ENCODE results near the gene ALOX5AP. TPM values are rescaled to one million over a fixed set of nuclear protein-coding genes. Genes with fewer than 3 reads are reported as not detected.

The ALOX5AP gene
- polyA plus RNA-seq, 3 donors = 84.4 to 269 (median 220) TPM

- Histone ChIP-seq H3K4me1 (ENCODE audit: control insufficient read depth in 1 of 2, insufficient read depth in 2 of 2, low read length in 2 of 2) (peaks cover 56 to 66% of the 10 kb centered on the region in 2 donors), H3K9ac (ENCODE audit: insufficient read depth, low read length, poor library complexity, severe bottlenecking) (peak overlapping the region; percentile 50), H3K4me3 (replicated peaks in 1 of 3; ENCODE audit: low read depth in 2 of 3, low read length in 3 of 3) (peak overlapping the region in 1 of 3 experiments; percentile 33), H2AFZ (ENCODE audit: insufficient read depth, low read depth, low read length, poor library complexity, severe bottlenecking) (peak overlapping the region; percentile 27), H3K4me2 (replicated peaks; ENCODE audit: extremely low read depth, low read length, poor library complexity, severe bottlenecking) (peak overlapping the region; percentile 62), H3K27ac (ENCODE audit: low read depth in 1 of 2, low read length in 2 of 2) (peak overlapping the region; percentile 62 to 91), H4K20me1 (ENCODE audit: insufficient read depth, low read length) (no peaks in the 10 kb centered on the region), H3K36me3 (replicated peaks in 1 of 2; ENCODE audit: control insufficient read depth in 1 of 2, insufficient read depth in 2 of 2, low read length in 2 of 2) (no peaks in the 10 kb centered on the region), H3K9me3 (replicated peaks in 1 of 2; ENCODE audit: control insufficient read depth in 1 of 2, insufficient read depth in 1 of 2, low read length in 2 of 2) (no peaks in the 10 kb centered on the region), H3K79me2 (ENCODE audit: insufficient read depth, low read length) (no peaks in the 10 kb centered on the region), H3K27me3 (ENCODE audit: control insufficient read depth in 2 of 2, insufficient read depth in 2 of 2, low read length in 2 of 2) (peaks cover 13 to 22% of the 10 kb centered on the region in 2 donors)
- Mint-ChIP-seq H3K4me3 (peak overlapping the region; percentile 72 to 85), H3K27me3 (ENCODE audit: low read depth in 3 of 3) (peaks cover 24 to 26% (median 25%) of the 10 kb centered on the region in 3 donors), H3K27ac (peak overlapping the region; percentile 91 to 100 (median 99)), H3K9me3 (peaks cover 0 to 3% (median 0%) of the 10 kb centered on the region in 7 donors), H3K36me3 (peaks cover 8 to 18% of the 10 kb centered on the region in 2 donors), H3K4me1 (peaks cover 68% of the 10 kb centered on the region)
- DNase-seq = peak; percentile 98 to 99 (median 99)
- intact Hi-C loops (cut with micrococcal nuclease) = loop anchor here (1.0 to 5.0 kb wide), 4 partner anchors 22 to 36 kb away; partner anchors contain the start of gene ALOX5AP (in 1 of the 2)
- 14% methylated on average over 10 of the region's 13 CpGs for WGBS (ENCODE audit: insufficient coverage)
- TF ChIP-seq, protein P1, sequence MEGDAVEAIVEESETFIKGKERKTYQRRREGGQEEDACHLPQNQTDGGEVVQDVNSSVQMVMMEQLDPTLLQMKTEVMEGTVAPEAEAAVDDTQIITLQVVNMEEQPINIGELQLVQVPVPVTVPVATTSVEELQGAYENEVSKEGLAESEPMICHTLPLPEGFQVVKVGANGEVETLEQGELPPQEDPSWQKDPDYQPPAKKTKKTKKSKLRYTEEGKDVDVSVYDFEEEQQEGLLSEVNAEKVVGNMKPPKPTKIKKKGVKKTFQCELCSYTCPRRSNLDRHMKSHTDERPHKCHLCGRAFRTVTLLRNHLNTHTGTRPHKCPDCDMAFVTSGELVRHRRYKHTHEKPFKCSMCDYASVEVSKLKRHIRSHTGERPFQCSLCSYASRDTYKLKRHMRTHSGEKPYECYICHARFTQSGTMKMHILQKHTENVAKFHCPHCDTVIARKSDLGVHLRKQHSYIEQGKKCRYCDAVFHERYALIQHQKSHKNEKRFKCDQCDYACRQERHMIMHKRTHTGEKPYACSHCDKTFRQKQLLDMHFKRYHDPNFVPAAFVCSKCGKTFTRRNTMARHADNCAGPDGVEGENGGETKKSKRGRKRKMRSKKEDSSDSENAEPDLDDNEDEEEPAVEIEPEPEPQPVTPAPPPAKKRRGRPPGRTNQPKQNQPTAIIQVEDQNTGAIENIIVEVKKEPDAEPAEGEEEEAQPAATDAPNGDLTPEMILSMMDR (IDR thresholded peaks at IDR 0.05) = no peak
Measured at GRCh38 chr13:30712536-30713532, 22.5 kb upstream of the ALOX5AP start.

- Histone ChIP-seq H3K9me3 (replicated peaks in 1 of 2; ENCODE audit: control insufficient read depth in 1 of 2, insufficient read depth in 1 of 2, low read length in 2 of 2) (no peaks in the 10 kb centered on the region), H3K9ac (ENCODE audit: insufficient read depth, low read length, poor library complexity, severe bottlenecking) (peak overlapping the region; percentile 42), H4K20me1 (ENCODE audit: insufficient read depth, low read length) (no peaks in the 10 kb centered on the region), H3K36me3 (replicated peaks in 1 of 2; ENCODE audit: control insufficient read depth in 1 of 2, insufficient read depth in 2 of 2, low read length in 2 of 2) (no peaks in the 10 kb centered on the region), H3K79me2 (ENCODE audit: insufficient read depth, low read length) (no peaks in the 10 kb centered on the region), H3K27ac (ENCODE audit: low read depth in 1 of 2, low read length in 2 of 2) (peak overlapping the region; percentile 21 to 82), H3K4me3 (replicated peaks in 1 of 3; ENCODE audit: low read depth in 2 of 3, low read length in 3 of 3) (peak overlapping the region in 1 of 3 experiments; percentile 46), H3K4me2 (replicated peaks; ENCODE audit: extremely low read depth, low read length, poor library complexity, severe bottlenecking) (peak overlapping the region; percentile 60), H3K4me1 (ENCODE audit: control insufficient read depth in 1 of 2, insufficient read depth in 2 of 2, low read length in 2 of 2) (peaks cover 73 to 84% of the 10 kb centered on the region in 2 donors), H2AFZ (ENCODE audit: insufficient read depth, low read depth, low read length, poor library complexity, severe bottlenecking) (no peak overlapping the region), H3K27me3 (ENCODE audit: control insufficient read depth in 2 of 2, insufficient read depth in 2 of 2, low read length in 2 of 2) (peaks cover 18 to 34% of the 10 kb centered on the region in 2 donors)
- H3K4me1 Mint-ChIP-seq = peaks cover 84% of the 10 kb centered on the region
- peaks cover 12 to 26% of the 10 kb centered on the region in 2 donors for H3K36me3 Mint-ChIP-seq
- TF ChIP-seq, protein P1 (IDR thresholded peaks at IDR 0.05) = no peak
- peaks cover 0 to 7% (median 2%) of the 10 kb centered on the region in 7 donors for H3K9me3 Mint-ChIP-seq
- peak; percentile 81 to 96 (median 90) for DNase-seq
- H3K4me3 Mint-ChIP-seq = peak overlapping the region; percentile 64 to 81
- H3K27ac Mint-ChIP-seq = peak overlapping the region; percentile 81 to 100 (median 98)
- 17% methylated on average over 7 of the region's 10 CpGs for WGBS (ENCODE audit: insufficient coverage)
- H3K27me3 Mint-ChIP-seq (ENCODE audit: low read depth in 3 of 3) = peaks cover 35 to 42% (median 39%) of the 10 kb centered on the region in 3 donors
- intact Hi-C loops (cut with micrococcal nuclease) = loop anchor here (5.0 kb wide), 2 partner anchors 37 to 42 kb away; no protein-coding TSS in a partner anchor
Measured at GRCh38 chr13:30714629-30715371, 20.5 kb upstream of the ALOX5AP start.
